ENCODE data around the gene UBE2Z. TPM values are rescaled to one million over a fixed set of nuclear protein-coding genes. Genes with fewer than 3 reads are reported as not detected.

The UBE2Z gene
- total and polyA plus RNA-seq, 2 of the 4 experiments (the other 2 are of a cell fraction): 68.5 to 126 TPM

DNA sequence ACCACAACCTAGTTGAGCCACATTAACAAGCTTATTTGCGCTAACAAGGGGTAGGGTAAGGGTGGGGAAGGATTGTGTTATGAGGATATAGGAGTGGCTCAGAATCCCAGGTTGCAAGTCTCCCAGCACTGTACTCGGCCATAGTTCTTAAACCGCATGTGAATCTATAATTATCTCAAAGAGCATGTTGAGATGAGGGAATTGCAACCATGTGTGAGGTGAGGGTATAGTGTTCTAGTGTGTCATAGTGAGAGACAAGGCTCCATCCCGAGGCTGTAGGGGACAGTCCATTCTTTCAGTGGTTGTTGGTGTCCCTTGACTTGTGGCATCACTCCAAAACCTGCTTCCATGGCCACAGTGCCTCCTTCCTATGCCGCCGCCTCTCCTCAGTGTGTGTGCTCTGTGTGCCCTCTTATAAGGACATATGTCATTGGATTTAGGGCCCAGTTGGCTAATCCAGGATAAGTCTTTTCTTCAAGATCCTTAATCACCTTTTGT, 38.3 kb upstream of the UBE2Z start:
- no peak overlapping the region for H3K27ac ChIP-seq (ENCODE audit: insufficient read depth, low read length)
- peaks cover 2% of the 10 kb centered on the region for H3K36me3 ChIP-seq (ENCODE audit: control insufficient read depth, insufficient read depth, low read length)
- H2BK120ac ChIP-seq (ENCODE audit: low read depth, low read length): no peak overlapping the region
- no peaks in the 10 kb centered on the region for H4K20me1 ChIP-seq (ENCODE audit: insufficient read depth, low read length)
- no peaks in the 10 kb centered on the region for H3K79me1 ChIP-seq (ENCODE audit: low read depth in 1 of 2, low read length in 2 of 2)
- H2AK9ac ChIP-seq (replicated peaks; ENCODE audit: low read depth, low read length, poor library complexity): no peak overlapping the region
- no peak overlapping the region for H2AK5ac ChIP-seq (ENCODE audit: low read depth, low read length)
- no peak overlapping the region for H4K8ac ChIP-seq (ENCODE audit: low read depth in 2 of 2, low read length in 2 of 2)
- no peak overlapping the region for H2BK5ac ChIP-seq (ENCODE audit: low read depth, low read length, poor library complexity, severe bottlenecking)
- no peak overlapping the region for H3K4me2 ChIP-seq (ENCODE audit: low read depth, low read length)
- H3K4ac ChIP-seq (ENCODE audit: low read depth, low read length): no peak overlapping the region
- no peak overlapping the region for H2BK20ac ChIP-seq (ENCODE audit: low read depth, low read length)
- no CpG with 5 or more reads among the region's 6 CpGs for WGBS, 2 experiments (ENCODE audit: extremely low coverage in 2 of 2, insufficient read length in 1 of 2)
- ATAC-seq (ENCODE audit: low read depth) (no peak), DNase-seq (no peak)
- no peaks in the 10 kb centered on the region for H3K9me3 ChIP-seq (ENCODE audit: control insufficient read depth, insufficient read depth, low read length)
- peaks cover 4% of the 10 kb centered on the region; the same call in 1 of the 2 replicates for H3K27me3 ChIP-seq (ENCODE audit: control insufficient read depth, insufficient read depth, low read length)
- H3K18ac ChIP-seq (ENCODE audit: low read depth, low read length): no peak overlapping the region
- ChIA-PET CTCF (no interaction called here), POLR2A (ENCODE audit: unreplicated experiment) (interaction anchor here (0.6 kb wide), 1 partner anchor 202 kb away, joined by 14 read pairs; no protein-coding TSS in a partner anchor)
- BruUV-seq (replicated peaks): no TSS peak
- no peak overlapping the region for H3K56ac ChIP-seq (ENCODE audit: extremely low read depth, insufficient read depth, low read length)
- H3K14ac ChIP-seq (replicated peaks; ENCODE audit: low read depth, low read length): no peak overlapping the region
- H2AFZ ChIP-seq (replicated peaks; ENCODE audit: low read length, poor library complexity): no peak overlapping the region
- no peak overlapping the region for H3K23ac ChIP-seq (ENCODE audit: low read depth, low read length)
- H3K4me3 ChIP-seq (ENCODE audit: insufficient read depth, low read depth, low read length): no peak overlapping the region
- H2BK15ac ChIP-seq (ENCODE audit: low read depth, low read length): no peak overlapping the region
- TF ChIP-seq CEBPB (IDR thresholded peaks at IDR 0.05; ENCODE audit: low read depth, low read length): no peak
- no peak for TF ChIP-seq RAD21 (IDR thresholded peaks at IDR 0.05; ENCODE audit: low read length)
- TF ChIP-seq RFX5 (IDR thresholded peaks at IDR 0.05; ENCODE audit: low read depth, low read length): no peak
- TF ChIP-seq SMC3 (IDR thresholded peaks at IDR 0.05; ENCODE audit: low read depth, low read length): no peak
- no peak for TF ChIP-seq MXI1 (IDR thresholded peaks at IDR 0.05; ENCODE audit: borderline replicate concordance, low read depth, low read length)
- TF ChIP-seq CHD1 (IDR thresholded peaks at IDR 0.05; ENCODE audit: low read depth, low read length): no peak
- TF ChIP-seq, protein P1, sequence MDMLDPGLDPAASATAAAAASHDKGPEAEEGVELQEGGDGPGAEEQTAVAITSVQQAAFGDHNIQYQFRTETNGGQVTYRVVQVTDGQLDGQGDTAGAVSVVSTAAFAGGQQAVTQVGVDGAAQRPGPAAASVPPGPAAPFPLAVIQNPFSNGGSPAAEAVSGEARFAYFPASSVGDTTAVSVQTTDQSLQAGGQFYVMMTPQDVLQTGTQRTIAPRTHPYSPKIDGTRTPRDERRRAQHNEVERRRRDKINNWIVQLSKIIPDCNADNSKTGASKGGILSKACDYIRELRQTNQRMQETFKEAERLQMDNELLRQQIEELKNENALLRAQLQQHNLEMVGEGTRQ (IDR thresholded peaks at IDR 0.05; ENCODE audit: low read depth, low read length): no peak
- no peak for TF ChIP-seq BHLHE40 (IDR thresholded peaks at IDR 0.05; ENCODE audit: low read depth, low read length)
- TF ChIP-seq NFE2L2 (IDR thresholded peaks at IDR 0.05; ENCODE audit: low read depth, low read length): no peak
- no peak for TF ChIP-seq MAZ (IDR thresholded peaks at IDR 0.05; ENCODE audit: borderline replicate concordance, low read depth, low read length)
- TF ChIP-seq POLR2A (IDR thresholded peaks at IDR 0.05; ENCODE audit: low read depth, low read length): no peak
- TF ChIP-seq, protein P2, sequence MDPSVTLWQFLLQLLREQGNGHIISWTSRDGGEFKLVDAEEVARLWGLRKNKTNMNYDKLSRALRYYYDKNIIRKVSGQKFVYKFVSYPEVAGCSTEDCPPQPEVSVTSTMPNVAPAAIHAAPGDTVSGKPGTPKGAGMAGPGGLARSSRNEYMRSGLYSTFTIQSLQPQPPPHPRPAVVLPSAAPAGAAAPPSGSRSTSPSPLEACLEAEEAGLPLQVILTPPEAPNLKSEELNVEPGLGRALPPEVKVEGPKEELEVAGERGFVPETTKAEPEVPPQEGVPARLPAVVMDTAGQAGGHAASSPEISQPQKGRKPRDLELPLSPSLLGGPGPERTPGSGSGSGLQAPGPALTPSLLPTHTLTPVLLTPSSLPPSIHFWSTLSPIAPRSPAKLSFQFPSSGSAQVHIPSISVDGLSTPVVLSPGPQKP (IDR thresholded peaks at IDR 0.05; ENCODE audit: borderline replicate concordance, low read depth, low read length): no peak
- TF ChIP-seq RCOR1 (IDR thresholded peaks at IDR 0.05; ENCODE audit: insufficient replicate concordance, low read length): no peak
- no peak for TF ChIP-seq FOS (IDR thresholded peaks at IDR 0.05; ENCODE audit: low read depth, low read length)
- TF ChIP-seq MAFK (IDR thresholded peaks at IDR 0.05; ENCODE audit: low read depth, low read length): no peak
- H4K5ac ChIP-seq (ENCODE audit: low read depth, low read length): no peak overlapping the region
- in situ Hi-C loops (cut with MboI; ENCODE audit: low sequenced_read_pairs): no loop called here
- H3K4me1 ChIP-seq (ENCODE audit: control insufficient read depth, insufficient read depth, low read length): no peaks in the 10 kb centered on the region; the same call in 1 of the 2 replicates
- H4K91ac ChIP-seq (ENCODE audit: insufficient read depth, low read depth, low read length): no peak overlapping the region
- dilution Hi-C loops (cut with HindIII; ENCODE audit: low sequenced_read_pairs, unreplicated experiment): no loop called here
- H3K9ac ChIP-seq (ENCODE audit: low read depth, low read length): no peak overlapping the region
- no peaks in the 10 kb centered on the region for H3K9me1 ChIP-seq (ENCODE audit: insufficient read depth, low read length)
- intact Hi-C loops (cut with micrococcal nuclease): no loop called here

Measured in IMR-90 (cell line).